K562 (cell line): Measurements from ENCODE around the gene SYNPO2. TPM values are rescaled to one million over a fixed set of nuclear protein-coding genes. Genes with fewer than 3 reads are reported as not detected.

Experiments
- ATAC-seq: fragments of 200-7000 bp; cut with Tn5 transposase; 3 replicates; pipeline ENCODE4 v1.9.1; 2020; ENCODE audit warnings: moderate library complexity
- BruUV-seq: library from RNA; stranded (reverse); fragments of 400-500 nt; replicated peaks from 2 replicates; lab custom pipeline; 2021; lab: Mats Ljungman, UMichigan
- CTCF ChIA-PET: fragments of 300-600 bp; formaldehyde crosslinking; extraction: SDS; loops from one replicate; lab custom pipeline; 2021; ENCODE audit warnings: low intra/inter-chr PET ratio; lab: Yijun Ruan, JAX
- POLR2A ChIA-PET: fragments of 300-600, 350-650 bp; sonication (Branson Sonifier 250); formaldehyde crosslinking; extraction: SDS; loops from one replicate; lab custom pipeline; 2021; ENCODE audit warnings: antibody characterized with exemption, inconsistent platforms; lab: Yijun Ruan, JAX
- DNase-seq, 4 experiments: peaks; one replicate each; pipeline versions ENCODE4 v3.0.0 to v3.0.0-alpha.2; 2011 to 2018; ENCODE audit warnings: low spot score in 3 of 4, mixed read lengths in 3 of 4; ENCODE audit errors: extremely low read depth in 1 of 4
- FAIRE-seq: peaks from 2 replicates; lab custom pipeline; 2011; peaks lifted over from hg19 to GRCh38; lab: Jason Lieb, UNC
- H2AFZ ChIP-seq: 2 replicates; pipeline ENCODE4 v1.6.0; 2011; ENCODE audit warnings: low read depth, low read length, control low read depth, inconsistent platforms
- H3K27ac ChIP-seq: fragments of 200-600 bp; 3 replicates; pipeline ENCODE4 v1.8.0; 2011; ENCODE audit warnings: low read depth, mild to moderate bottlenecking, control low read depth, inconsistent platforms, low read length, moderate library complexity, mixed read lengths; ENCODE audit errors: extremely low read depth
- H3K27me3 ChIP-seq, 2 experiments: fragments of 300-600 bp in 1 of 2; 2 replicates in 1 of 2; 3 replicates in 1 of 2; pipeline versions ENCODE4 v1.6.0 to v1.8.0; 2011; ENCODE audit warnings: inconsistent platforms in 2 of 2, low read length in 2 of 2, mild to moderate bottlenecking in 1 of 2, mixed read lengths in 1 of 2, moderate library complexity in 1 of 2; ENCODE audit not compliant: control insufficient read depth in 2 of 2, insufficient read depth in 2 of 2
- H3K36me3 ChIP-seq: fragments of 300-600 bp; 3 replicates; pipeline ENCODE4 v1.8.0; 2011; ENCODE audit warnings: mild to moderate bottlenecking, low read length, inconsistent platforms; ENCODE audit not compliant: control insufficient read depth, insufficient read depth
- H3K4me1 ChIP-seq, 2 experiments: fragments of 200-600 bp in 1 of 2; replicated peaks in 1 of 2; 2 replicates in 1 of 2; 3 replicates in 1 of 2; pipeline versions ENCODE4 v1.5.1 to v1.8.0; 2011; ENCODE audit warnings: inconsistent platforms in 2 of 2, low read length in 2 of 2, mild to moderate bottlenecking in 1 of 2, mixed read lengths in 1 of 2, moderate library complexity in 1 of 2; ENCODE audit not compliant: control insufficient read depth in 2 of 2, insufficient read depth in 2 of 2
- H3K4me2 ChIP-seq: 2 replicates; pipeline ENCODE4 v1.6.1; 2011; ENCODE audit warnings: low read length, control low read depth, inconsistent platforms, mixed read lengths; ENCODE audit not compliant: insufficient read depth
- H3K4me3 ChIP-seq: fragments of 200-600 bp; sonication (generic), shearing (Covaris generic); 2 replicates; pipeline ENCODE4 v1.5.1; 2016; ENCODE audit warnings: control low read depth, inconsistent platforms
- H3K79me2 ChIP-seq: fragments of 200-600 bp; 3 replicates; pipeline ENCODE4 v1.8.0; 2011; ENCODE audit warnings: low read length, inconsistent platforms; ENCODE audit not compliant: control insufficient read depth, insufficient read depth
- H3K9ac ChIP-seq, 2 experiments: 2 replicates each; pipeline versions ENCODE4 v1.6.0 to v1.6.1; 2011; ENCODE audit warnings: low read depth in 2 of 2, low read length in 2 of 2, control low read depth in 1 of 2, inconsistent platforms in 1 of 2, mild to moderate bottlenecking in 1 of 2, mixed read lengths in 1 of 2; ENCODE audit not compliant: insufficient read depth in 1 of 2
- H3K9me1 ChIP-seq: one replicate; pipeline ENCODE4 v1.6.0; 2011; ENCODE audit warnings: inconsistent platforms, mild to moderate bottlenecking, low read length, moderate library complexity; ENCODE audit not compliant: control insufficient read depth, insufficient read depth
- H3K9me3 ChIP-seq: replicated peaks from 2 replicates; pipeline ENCODE4 v1.5.1; 2011; ENCODE audit warnings: low read depth, low read length, inconsistent platforms; ENCODE audit not compliant: control insufficient read depth, insufficient read depth
- H4K20me1 ChIP-seq: replicated peaks from 2 replicates; pipeline ENCODE4 v1.6.1; 2011; ENCODE audit warnings: low read length, inconsistent platforms, mixed read lengths; ENCODE audit not compliant: control insufficient read depth, insufficient read depth
- ATF7 ChIP-seq: fragments of 450-650 bp; IDR thresholded peaks from 2 replicates; pipeline ENCODE4 v1.7.1; 2014; ENCODE audit warnings: mild to moderate bottlenecking, moderate library complexity
- BRD4 ChIP-seq: fragments of 200-600 bp; sonication (generic); IDR thresholded peaks from 2 replicates; pipeline ENCODE4 v1.6.1; 2017; ENCODE audit warnings: inconsistent platforms
- ELF4 ChIP-seq: fragments of 450-650 bp; formaldehyde crosslinking; IDR thresholded peaks from 2 replicates; pipeline ENCODE4 v1.4.0; 2022; ENCODE audit warnings: missing genetic modification characterization
- FUS ChIP-seq: fragments of 200-400 bp; formaldehyde crosslinking; optimal IDR thresholded peaks from 2 replicates; pipeline ENCODE3; 2017; ENCODE audit warnings: low read depth, low read length
- GABPB2 ChIP-seq: fragments of 250-450 bp; sonication (Bioruptor Pico); conservative IDR thresholded peaks from 2 replicates; pipeline ENCODE4 v1.5.1; 2021; ENCODE audit warnings: mild to moderate bottlenecking
- MNT ChIP-seq, 2 experiments: fragments of 450-650 bp; conservative IDR thresholded peaks; 2 replicates each; pipeline ENCODE4 v1.6.1; 2017; ENCODE audit warnings: mild to moderate bottlenecking in 2 of 2, moderate library complexity in 2 of 2
- REST ChIP-seq, 2 experiments: fragments of 450-650 bp; formaldehyde crosslinking in 1 of 2; IDR thresholded peaks; 2 replicates each; pipeline versions ENCODE4 v1.4.0 to v1.6.1; 2014 to 2020; ENCODE audit warnings: mild to moderate bottlenecking in 2 of 2, borderline replicate concordance in 1 of 2, low read depth in 1 of 2
- RNF219 ChIP-seq: fragments of 250-450 bp; sonication (Bioruptor Pico); IDR thresholded peaks from 2 replicates; pipeline ENCODE4 v1.5.0; 2022; ENCODE audit warnings: mild to moderate bottlenecking
- ZBTB9 ChIP-seq: fragments of 450-650 bp; formaldehyde crosslinking; IDR thresholded peaks from 2 replicates; pipeline ENCODE4 v1.4.0; 2020; ENCODE audit warnings: mild to moderate bottlenecking, moderate library complexity
- WGBS: fragments of 100-300 bp; shearing (Covaris generic); methylation state at CpG from one replicate; pipeline ENCODE4 v1.1.6; 2016; ENCODE audit warnings: low coverage, mixed read lengths; ENCODE audit not compliant: insufficient coverage; ENCODE audit errors: missing lambda C conversion rate; 5-methylcytosine and 5-hydroxymethylcytosine counted together
- in situ Hi-C: fragments of 300-500 bp; cut with MboI; formaldehyde crosslinking; loops from 4 replicates; pipeline ENCODE4 v1.15.0; 2018; ENCODE audit warnings: inconsistent platforms, mixed read lengths
- intact Hi-C: fragments of 100-400 bp; cut with micrococcal nuclease; formaldehyde crosslinking; loops from 2 replicates; pipeline ENCODE4 v1.14.2; 2022
- polyA plus RNA-seq, 8 experiments: library from polyadenylated mRNA; depleted of rRNA in 4 of 8; stranded (reverse) in 5 of 8; unstranded in 3 of 8; fragments of >200 nt; fragmentation: Nextera tagmentation in 2 of 8; fragmentation: Illumina TruSeq in 1 of 8; extraction: Ambion mirVana in 2 of 8; extraction: Trizol in 1 of 8; gene quantifications; 2 replicates each; pipeline versions ENCODE4 v1.2.1 to v1.2.3, GENCODE V29; 2011 to 2014; ENCODE audit warnings: inconsistent platforms in 1 of 8, missing spikeins in 1 of 8
- total RNA-seq, 7 experiments: library from RNA; depleted of rRNA in 6 of 7; stranded (reverse); fragments of >200 nt in 6 of 7; fragmentation: Illumina TruSeq in 2 of 7; extraction: Trizol in 2 of 7; gene quantifications; 2 replicates each; pipeline versions ENCODE4 v1.2.1 to v1.2.3, GENCODE V29; 2011 to 2021; ENCODE audit warnings: low replicate concordance in 1 of 7

SYNPO2 gene
- total and polyA plus RNA-seq, 9 of the 15 experiments (the other 6 are each of a cell fraction or from before 2014, with no cell fraction given), result 0.03 to 0.18 TPM; not detected in 7

GRCh38 chr4:119028296-119028695 lies 139.6 kb downstream of the SYNPO2 start:
- no peak for FAIRE-seq
- H3K79me2 ChIP-seq, result no peaks in the 10 kb centered on the region
- in situ Hi-C loops (no loop called here), intact Hi-C loops (no loop called here)
- H3K36me3 ChIP-seq, result no peaks in the 10 kb centered on the region
- ChIA-PET POLR2A (no interaction called here), CTCF (interaction anchor here (0.7 kb wide), 1 partner anchor 261 kb away, joined by 8 read pairs; no protein-coding TSS in a partner anchor)
- TF ChIP-seq GABPB2 (CRISPR knock-in tag), result no peak
- TF ChIP-seq BRD4, result no peak
- no peak for TF ChIP-seq ATF7
- no peak for TF ChIP-seq ELF4 (CRISPR knock-in tag)
- no peak for TF ChIP-seq RNF219 (CRISPR knock-in tag)
- TF ChIP-seq ZBTB9 (CRISPR knock-in tag), result no peak
- no peak for TF ChIP-seq FUS
- no peak for TF ChIP-seq MNT (conservative IDR thresholded peaks at IDR 0.05)
- no peak for TF ChIP-seq REST (IDR thresholded peaks at IDR 0.05; ENCODE audit: borderline replicate concordance)
- no peak for TF ChIP-seq REST (CRISPR knock-in tag; IDR thresholded peaks at IDR 0.05; ENCODE audit: low read depth)
- DNase-seq, result no peak
- no peak overlapping the region for H3K4me2 ChIP-seq
- no peaks in the 10 kb centered on the region for H3K9me1 ChIP-seq
- no peak for ATAC-seq
- H2AFZ ChIP-seq, result no peak overlapping the region
- no peaks in the 10 kb centered on the region for H3K9me3 ChIP-seq
- no peak overlapping the region for H3K27ac ChIP-seq
- no TSS peak for BruUV-seq
- peaks cover 7 to 31% of the 10 kb centered on the region in 2 experiments; a peak in 4 of 5 replicates for H3K27me3 ChIP-seq
- no peaks in the 10 kb centered on the region for H3K4me1 ChIP-seq
- H3K9ac ChIP-seq, result no peak overlapping the region
- H3K4me3 ChIP-seq, result no peak overlapping the region
- WGBS, result 0% methylated on average over 2 of the region's 2 CpGs
- H4K20me1 ChIP-seq, result no peaks in the 10 kb centered on the region
